Fibroblast of lung (primary cell): Measurements from ENCODE around the gene TGIF1.

Source experiments
- EZH2 ChIP-seq: IDR thresholded peaks from 2 replicates; pipeline ENCODE4 v1.5.1; 2012; ENCODE audit warnings: low read length, control low read depth, mild to moderate bottlenecking; ENCODE audit errors: missing control alignments
- TF ChIP-seq, protein P1 (sequence below), 2 donors: IDR thresholded peaks in 1 of 2; conservative IDR thresholded peaks in 1 of 2; 1 replicate in 1 of 2; 2 replicates in 1 of 2; pipeline ENCODE4 v1.5.1; 2011 to 2012; ENCODE audit warnings: low read length in 2 of 2, control low read depth in 1 of 2, inconsistent platforms in 1 of 2, low read depth in 1 of 2, mild to moderate bottlenecking in 1 of 2

DNA sequence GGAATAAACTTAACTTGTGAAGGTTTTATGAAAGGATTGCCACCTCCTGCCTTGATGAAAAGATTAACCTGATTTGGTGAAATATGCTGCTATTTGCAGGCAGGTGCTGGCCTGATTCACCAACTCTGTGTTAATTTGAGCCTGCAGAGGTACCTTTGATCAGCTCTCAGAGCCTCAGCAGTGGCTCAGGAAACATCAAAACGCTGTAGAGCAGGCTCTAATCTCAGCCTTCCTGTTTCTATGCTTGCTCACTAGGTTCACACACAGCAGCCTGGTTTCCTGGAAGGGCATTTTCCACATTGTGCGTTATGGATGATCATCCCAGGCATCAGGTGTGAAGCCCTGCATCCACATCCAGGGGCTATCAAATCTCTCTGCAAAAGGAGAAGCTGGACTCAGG lies 16.9 kb downstream of the TGIF1 start:
- TF ChIP-seq, protein P1, sequence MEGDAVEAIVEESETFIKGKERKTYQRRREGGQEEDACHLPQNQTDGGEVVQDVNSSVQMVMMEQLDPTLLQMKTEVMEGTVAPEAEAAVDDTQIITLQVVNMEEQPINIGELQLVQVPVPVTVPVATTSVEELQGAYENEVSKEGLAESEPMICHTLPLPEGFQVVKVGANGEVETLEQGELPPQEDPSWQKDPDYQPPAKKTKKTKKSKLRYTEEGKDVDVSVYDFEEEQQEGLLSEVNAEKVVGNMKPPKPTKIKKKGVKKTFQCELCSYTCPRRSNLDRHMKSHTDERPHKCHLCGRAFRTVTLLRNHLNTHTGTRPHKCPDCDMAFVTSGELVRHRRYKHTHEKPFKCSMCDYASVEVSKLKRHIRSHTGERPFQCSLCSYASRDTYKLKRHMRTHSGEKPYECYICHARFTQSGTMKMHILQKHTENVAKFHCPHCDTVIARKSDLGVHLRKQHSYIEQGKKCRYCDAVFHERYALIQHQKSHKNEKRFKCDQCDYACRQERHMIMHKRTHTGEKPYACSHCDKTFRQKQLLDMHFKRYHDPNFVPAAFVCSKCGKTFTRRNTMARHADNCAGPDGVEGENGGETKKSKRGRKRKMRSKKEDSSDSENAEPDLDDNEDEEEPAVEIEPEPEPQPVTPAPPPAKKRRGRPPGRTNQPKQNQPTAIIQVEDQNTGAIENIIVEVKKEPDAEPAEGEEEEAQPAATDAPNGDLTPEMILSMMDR (conservative IDR thresholded peaks at IDR 0.05 in 1 of 2, IDR thresholded peaks at IDR 0.05 in 1 of 2; ENCODE audit: low read depth in 1 of 2, low read length in 2 of 2) = no peak
- TF ChIP-seq EZH2 = no peak
